Retina (tissue), 1 donor: Measurements from ENCODE around the gene MMP19.
"Not testable (repeated sequence)": the region's sequence is repeated elsewhere in the genome, so short reads cannot be mapped to it uniquely, and the experiment has no call there.

ENCODE experiments used
- DNase-seq: peaks from one replicate; pipeline ENCODE4 v3.0.0-alpha.2; 2016

The MMP19 gene, protein sequence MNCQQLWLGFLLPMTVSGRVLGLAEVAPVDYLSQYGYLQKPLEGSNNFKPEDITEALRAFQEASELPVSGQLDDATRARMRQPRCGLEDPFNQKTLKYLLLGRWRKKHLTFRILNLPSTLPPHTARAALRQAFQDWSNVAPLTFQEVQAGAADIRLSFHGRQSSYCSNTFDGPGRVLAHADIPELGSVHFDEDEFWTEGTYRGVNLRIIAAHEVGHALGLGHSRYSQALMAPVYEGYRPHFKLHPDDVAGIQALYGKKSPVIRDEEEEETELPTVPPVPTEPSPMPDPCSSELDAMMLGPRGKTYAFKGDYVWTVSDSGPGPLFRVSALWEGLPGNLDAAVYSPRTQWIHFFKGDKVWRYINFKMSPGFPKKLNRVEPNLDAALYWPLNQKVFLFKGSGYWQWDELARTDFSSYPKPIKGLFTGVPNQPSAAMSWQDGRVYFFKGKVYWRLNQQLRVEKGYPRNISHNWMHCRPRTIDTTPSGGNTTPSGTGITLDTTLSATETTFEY

DNA sequence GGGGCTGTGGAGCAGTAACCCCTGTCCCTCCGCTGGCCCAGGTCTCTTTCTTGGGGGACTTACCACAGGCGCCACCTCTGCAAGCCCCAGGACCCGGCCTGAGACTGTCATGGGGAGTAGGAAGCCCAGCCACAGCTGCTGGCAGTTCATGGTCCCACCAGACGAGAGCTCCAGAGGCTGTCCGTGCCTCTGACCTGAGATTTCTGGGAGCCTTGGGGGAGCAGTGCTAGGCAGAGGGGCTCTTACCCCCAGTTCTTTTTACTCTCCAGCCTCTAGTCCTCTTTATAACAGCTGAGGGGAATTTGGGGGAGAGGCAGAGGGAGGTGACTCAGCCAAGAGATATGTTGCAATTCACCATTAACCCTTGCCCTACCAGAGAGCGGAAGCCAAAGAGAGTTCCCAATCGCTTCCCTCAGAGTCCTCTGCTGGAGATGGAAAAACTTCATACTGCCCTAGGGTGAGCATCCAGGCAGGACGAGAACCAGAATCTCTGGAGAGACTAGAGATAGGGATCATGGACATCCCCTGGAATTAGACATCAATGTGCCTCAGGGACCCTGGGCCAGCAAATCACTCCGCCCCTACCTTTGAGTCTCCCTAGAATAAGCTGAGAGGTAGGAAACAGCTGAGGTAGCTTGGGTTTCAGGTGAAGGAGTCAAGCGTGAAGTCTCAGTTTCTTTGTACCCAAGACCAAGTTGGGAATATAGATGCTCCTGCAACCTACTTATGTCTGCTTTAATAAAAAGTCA is at the start of gene MMP19:
TSS of gene MMP19 (minus strand) at position 256 of the 749 bp plus-strand sequence. CDS start at position 150, 106 bp downstream.
- DNase-seq: no peak

- DNase-seq: no peak
These were observed 48.6 kb upstream of the MMP19 start for GRCh38 chr12:55891310-55891709.

- no peak for DNase-seq
These were observed 42.4 kb upstream of the MMP19 start for GRCh38 chr12:55885113-55885512.

DNA sequence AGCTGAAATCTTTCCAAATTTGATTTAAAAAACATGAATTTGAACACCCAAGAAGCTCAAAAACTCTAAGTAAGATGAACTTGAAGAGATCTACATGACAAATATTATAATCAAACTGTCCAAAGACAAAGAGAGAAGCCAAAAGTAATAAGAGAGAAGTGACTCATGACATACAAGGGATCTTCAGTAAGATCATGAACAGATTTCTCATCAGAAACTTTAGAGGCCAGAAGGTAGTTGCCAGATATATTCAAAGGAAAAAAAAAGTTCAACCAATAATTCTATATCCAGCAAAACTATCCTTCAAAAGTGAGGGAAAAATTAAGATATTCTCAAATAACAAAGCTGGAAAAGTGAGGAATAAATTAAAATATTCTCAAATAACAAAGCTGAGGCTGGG is 35.1 kb upstream of the MMP19 start:
- DNase-seq: no peak

- no peak for DNase-seq
These were observed 33.1 kb upstream of the MMP19 start for GRCh38 chr12:55875704-55876467.

- DNase-seq: no peak
These were observed 31.7 kb upstream of the MMP19 start for GRCh38 chr12:55874443-55874842.

- not testable (repeated sequence) for DNase-seq
These were observed 23.8 kb upstream of the MMP19 start for GRCh38 chr12:55866454-55867004.

GRCh38 chr12:55865327-55865726 is 22.6 kb upstream of the MMP19 start:
- no peak for DNase-seq

GRCh38 chr12:55862931-55863330 is 20.2 kb upstream of the MMP19 start:
- not testable (repeated sequence) for DNase-seq

GRCh38 chr12:55862286-55862685 is 19.6 kb upstream of the MMP19 start:
- no peak for DNase-seq

- no peak for DNase-seq
These were observed 19.1 kb upstream of the MMP19 start for GRCh38 chr12:55861871-55862270.

DNA sequence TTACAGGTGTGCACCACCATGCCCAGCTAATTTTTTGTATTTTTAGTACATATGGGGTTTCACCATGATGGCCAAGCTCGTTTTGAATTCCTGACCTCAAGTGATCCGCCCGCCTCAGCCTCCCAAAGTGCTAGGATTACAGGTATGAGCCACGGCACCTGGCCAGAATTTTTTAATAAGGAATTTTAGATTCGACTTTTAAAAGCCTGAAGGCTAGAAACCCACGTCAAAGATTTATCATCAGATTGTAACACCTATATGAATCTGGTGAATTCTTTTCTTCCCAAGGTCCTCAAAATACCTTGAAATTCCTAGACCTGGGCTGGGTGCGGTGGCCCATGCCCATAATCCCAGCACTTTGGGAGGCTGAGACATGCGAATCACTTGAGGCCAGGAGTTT is 18.7 kb upstream of the MMP19 start:
- DNase-seq: no peak

- no peak for DNase-seq
These were observed 10.0 kb upstream of the MMP19 start for GRCh38 chr12:55852740-55853139.

- no peak for DNase-seq
These were observed 8.2 kb upstream of the MMP19 start for GRCh38 chr12:55850893-55851292.

- no peak for DNase-seq
These were observed 7.7 kb upstream of the MMP19 start for GRCh38 chr12:55850401-55850800.

DNA sequence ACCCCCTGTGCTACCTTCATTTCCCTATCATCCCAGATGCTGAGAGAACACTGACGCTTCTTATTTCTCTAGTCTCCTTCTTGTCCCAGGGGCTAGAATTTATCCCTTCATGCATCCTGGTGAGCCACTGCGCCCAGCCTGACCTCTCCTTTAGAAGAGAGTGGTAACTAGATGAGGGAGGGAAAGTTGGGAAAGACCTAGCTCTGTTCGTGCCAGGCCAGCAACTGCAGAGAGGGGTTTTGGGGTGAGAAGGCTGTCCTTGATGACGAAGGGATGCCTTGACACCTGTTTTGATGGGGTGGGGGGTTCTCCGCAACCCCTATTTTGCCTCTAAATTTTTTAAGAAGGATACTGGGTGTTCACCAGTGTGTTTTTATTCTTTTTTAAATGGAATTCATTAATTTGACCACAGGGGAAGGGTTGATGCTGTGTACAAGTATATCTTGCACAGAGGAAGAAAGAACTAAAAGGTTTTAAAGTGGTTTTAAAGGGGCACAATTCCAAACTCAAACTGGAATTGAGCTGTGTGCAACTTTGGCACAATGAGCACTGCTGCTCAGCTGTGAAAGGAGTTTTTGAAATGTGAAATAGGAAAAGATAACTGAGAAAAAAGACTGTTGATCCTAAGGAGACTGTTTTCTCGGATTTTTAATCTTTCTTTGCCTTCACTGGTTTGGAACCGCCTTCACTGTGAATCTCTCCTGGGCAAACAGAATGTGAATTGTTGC is 7.0 kb upstream of the MMP19 start:
- no peak for DNase-seq

GRCh38 chr12:55847603-55848291 is 5.0 kb upstream of the MMP19 start:
- no peak for DNase-seq

GRCh38 chr12:55847033-55847432 is 4.3 kb upstream of the MMP19 start:
- no peak for DNase-seq

GRCh38 chr12:55845785-55846496 is 3.2 kb upstream of the MMP19 start:
- no peak for DNase-seq

- no peak for DNase-seq
These were observed 2.6 kb upstream of the MMP19 start for GRCh38 chr12:55845361-55845760.

GRCh38 chr12:55844961-55845360 is 2.2 kb upstream of the MMP19 start:
- no peak for DNase-seq
